Measurements from ENCODE around the gene CCDC6.

- TF ChIP-seq, protein P1, sequence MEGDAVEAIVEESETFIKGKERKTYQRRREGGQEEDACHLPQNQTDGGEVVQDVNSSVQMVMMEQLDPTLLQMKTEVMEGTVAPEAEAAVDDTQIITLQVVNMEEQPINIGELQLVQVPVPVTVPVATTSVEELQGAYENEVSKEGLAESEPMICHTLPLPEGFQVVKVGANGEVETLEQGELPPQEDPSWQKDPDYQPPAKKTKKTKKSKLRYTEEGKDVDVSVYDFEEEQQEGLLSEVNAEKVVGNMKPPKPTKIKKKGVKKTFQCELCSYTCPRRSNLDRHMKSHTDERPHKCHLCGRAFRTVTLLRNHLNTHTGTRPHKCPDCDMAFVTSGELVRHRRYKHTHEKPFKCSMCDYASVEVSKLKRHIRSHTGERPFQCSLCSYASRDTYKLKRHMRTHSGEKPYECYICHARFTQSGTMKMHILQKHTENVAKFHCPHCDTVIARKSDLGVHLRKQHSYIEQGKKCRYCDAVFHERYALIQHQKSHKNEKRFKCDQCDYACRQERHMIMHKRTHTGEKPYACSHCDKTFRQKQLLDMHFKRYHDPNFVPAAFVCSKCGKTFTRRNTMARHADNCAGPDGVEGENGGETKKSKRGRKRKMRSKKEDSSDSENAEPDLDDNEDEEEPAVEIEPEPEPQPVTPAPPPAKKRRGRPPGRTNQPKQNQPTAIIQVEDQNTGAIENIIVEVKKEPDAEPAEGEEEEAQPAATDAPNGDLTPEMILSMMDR (IDR thresholded peaks at IDR 0.05), result no peak
- TF ChIP-seq POLR2A (IDR thresholded peaks at IDR 0.05), result no peak
Observed at GRCh38 chr10:59857921-59858320, 48.4 kb downstream of the CCDC6 start.
